Measurements from ENCODE around the gene SLC9C1. TPM values are rescaled to one million over a fixed set of nuclear protein-coding genes. Genes with fewer than 3 reads are reported as not detected.

The SLC9C1 gene
- polyA plus RNA-seq, 1 experiment, result not detected

DNA sequence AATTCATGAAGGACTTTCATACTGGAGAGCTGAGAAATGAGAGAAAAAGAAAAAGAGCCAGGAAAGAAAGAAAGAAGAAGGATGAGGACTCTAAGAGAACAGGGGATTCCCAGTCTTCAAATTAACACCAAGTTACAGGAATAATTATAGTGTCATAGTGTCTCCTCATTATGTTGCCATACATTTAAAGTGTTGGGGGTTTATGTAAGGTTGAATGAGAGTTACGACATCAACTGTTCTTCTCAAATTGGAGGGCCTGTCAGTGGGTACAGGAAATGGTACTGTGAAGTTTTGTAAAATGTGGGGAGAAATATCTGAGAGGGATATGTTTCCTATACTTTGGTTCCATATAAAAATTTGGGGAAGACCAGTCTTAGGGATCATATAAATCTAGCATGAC, 26.7 kb upstream of the SLC9C1 start:
- ChIA-PET CTCF (no interaction called here), POLR2A (no interaction called here)
- Histone ChIP-seq H3K27me3 (ENCODE audit: control insufficient read depth, insufficient read depth, low read length) (peaks cover 9% of the 10 kb centered on the region; the same call in 1 of the 2 replicates), H3K36me3 (ENCODE audit: control insufficient read depth, insufficient read depth, low read length) (no peaks in the 10 kb centered on the region), H3K4me3 (ENCODE audit: low read depth, low read length) (no peak overlapping the region)
- TF ChIP-seq, protein P1, sequence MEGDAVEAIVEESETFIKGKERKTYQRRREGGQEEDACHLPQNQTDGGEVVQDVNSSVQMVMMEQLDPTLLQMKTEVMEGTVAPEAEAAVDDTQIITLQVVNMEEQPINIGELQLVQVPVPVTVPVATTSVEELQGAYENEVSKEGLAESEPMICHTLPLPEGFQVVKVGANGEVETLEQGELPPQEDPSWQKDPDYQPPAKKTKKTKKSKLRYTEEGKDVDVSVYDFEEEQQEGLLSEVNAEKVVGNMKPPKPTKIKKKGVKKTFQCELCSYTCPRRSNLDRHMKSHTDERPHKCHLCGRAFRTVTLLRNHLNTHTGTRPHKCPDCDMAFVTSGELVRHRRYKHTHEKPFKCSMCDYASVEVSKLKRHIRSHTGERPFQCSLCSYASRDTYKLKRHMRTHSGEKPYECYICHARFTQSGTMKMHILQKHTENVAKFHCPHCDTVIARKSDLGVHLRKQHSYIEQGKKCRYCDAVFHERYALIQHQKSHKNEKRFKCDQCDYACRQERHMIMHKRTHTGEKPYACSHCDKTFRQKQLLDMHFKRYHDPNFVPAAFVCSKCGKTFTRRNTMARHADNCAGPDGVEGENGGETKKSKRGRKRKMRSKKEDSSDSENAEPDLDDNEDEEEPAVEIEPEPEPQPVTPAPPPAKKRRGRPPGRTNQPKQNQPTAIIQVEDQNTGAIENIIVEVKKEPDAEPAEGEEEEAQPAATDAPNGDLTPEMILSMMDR (IDR thresholded peaks at IDR 0.05; ENCODE audit: insufficient read depth, low read depth, low read length), result no peak
- DNase-seq (ENCODE audit: low read depth), result no peak

DNA sequence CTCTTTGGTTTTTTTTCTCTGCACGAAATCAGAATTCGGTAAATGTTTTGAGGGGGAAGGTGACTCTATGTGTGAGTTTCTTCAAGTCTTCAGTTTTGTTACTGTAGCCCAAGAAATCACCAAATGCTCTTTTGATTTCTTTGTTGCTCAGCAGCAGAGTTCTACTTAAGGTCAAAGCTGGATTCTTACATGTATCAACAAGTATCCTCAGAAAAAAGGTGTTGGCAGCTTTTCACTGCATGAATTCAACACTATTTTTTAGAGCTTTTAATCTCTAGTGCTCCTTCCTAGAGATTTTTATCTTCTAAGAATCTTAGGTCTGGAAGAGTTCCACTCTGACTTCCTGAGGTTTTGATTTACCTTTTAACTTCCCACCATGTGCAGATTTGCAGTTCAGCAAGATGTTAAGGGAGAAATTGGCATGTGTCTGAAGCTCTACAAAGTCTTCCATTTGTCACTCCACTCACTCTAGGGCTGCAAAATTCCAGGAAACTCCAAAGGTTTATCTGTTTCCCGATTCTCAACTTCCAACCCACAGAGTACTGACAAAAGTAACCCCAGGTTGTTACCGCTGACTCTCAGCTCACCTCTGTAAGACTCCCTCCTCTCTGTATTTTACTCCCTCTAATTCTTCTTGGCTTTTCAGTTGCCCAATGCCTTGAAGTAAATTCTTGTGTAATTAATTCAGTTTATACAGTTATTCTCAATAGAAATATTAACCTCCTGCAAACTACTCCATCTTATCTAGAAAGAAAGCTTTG, 25.7 kb upstream of the SLC9C1 start:
- no peak for DNase-seq (ENCODE audit: low read depth)
- ChIA-PET CTCF (interaction anchor here (0.8 to 1.9 kb wide), 6 partner anchors 13 to 208 kb away, joined by 3 to 7 read pairs (median 3); partner anchors contain the start of gene CD200), POLR2A (no interaction called here)
- Histone ChIP-seq H3K27me3 (ENCODE audit: control insufficient read depth, insufficient read depth, low read length) (peaks cover 9% of the 10 kb centered on the region; the same call in 1 of the 2 replicates), H3K4me3 (ENCODE audit: low read depth, low read length) (no peak overlapping the region), H3K36me3 (ENCODE audit: control insufficient read depth, insufficient read depth, low read length) (no peaks in the 10 kb centered on the region)
- TF ChIP-seq, protein P1 (IDR thresholded peaks at IDR 0.05; ENCODE audit: insufficient read depth, low read depth, low read length), result no peak

DNA sequence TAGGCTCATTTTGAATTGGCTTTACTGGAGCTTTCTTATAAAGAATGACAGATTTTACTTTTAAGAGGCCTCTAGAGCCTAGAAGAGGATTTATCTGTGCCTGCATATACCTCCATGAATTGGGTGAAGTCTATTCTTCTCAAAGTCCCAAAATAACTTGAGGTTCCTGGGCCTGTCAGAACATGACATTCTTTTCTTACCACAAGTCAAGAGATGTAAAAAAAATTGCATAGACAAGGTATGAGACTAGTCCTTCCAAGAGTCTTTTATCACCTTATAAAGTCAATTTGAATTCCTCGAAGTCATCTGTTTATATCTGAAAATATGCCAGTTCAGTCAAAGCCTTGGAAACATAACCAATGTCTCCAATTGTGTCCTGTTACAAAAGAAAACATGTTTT, 21.8 kb upstream of the SLC9C1 start:
- TF ChIP-seq, protein P1 (IDR thresholded peaks at IDR 0.05; ENCODE audit: insufficient read depth, low read depth, low read length), result no peak
- Histone ChIP-seq H3K4me3 (ENCODE audit: low read depth, low read length) (no peak overlapping the region), H3K36me3 (ENCODE audit: control insufficient read depth, insufficient read depth, low read length) (no peaks in the 10 kb centered on the region), H3K27me3 (ENCODE audit: control insufficient read depth, insufficient read depth, low read length) (no peaks in the 10 kb centered on the region)
- POLR2A ChIA-PET, result no interaction called here
- CTCF ChIA-PET, result interaction anchor here (1.7 kb wide), 1 partner anchor 204 kb away, joined by 4 read pairs; no protein-coding TSS in a partner anchor
- no peak for DNase-seq (ENCODE audit: low read depth)

DNA sequence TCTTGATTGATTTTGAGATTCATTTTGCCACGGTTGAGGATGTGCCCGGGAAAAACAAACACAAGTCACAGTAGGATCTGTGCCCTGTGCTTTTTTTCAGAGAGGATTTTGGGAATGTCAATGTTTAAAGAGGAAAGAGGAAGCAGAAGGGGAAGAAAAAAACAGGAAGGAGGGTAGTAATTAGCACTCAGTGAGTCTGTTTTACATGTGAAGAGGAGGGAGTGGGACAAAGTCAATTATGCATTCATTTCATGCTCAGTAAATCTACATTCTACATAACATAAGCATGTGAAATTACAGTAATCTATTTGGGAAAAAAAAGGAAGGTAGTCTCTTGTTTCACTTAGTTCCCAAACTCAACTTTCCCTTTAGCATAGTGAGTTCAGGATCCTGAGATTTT, 20.6 kb upstream of the SLC9C1 start:
- ChIA-PET POLR2A (no interaction called here), CTCF (interaction anchor here (1.7 kb wide), 1 partner anchor 123 kb away, joined by 3 read pairs; no protein-coding TSS in a partner anchor)
- TF ChIP-seq, protein P1 (IDR thresholded peaks at IDR 0.05; ENCODE audit: insufficient read depth, low read depth, low read length), result no peak
- no peak overlapping the region for H3K4me3 ChIP-seq (ENCODE audit: low read depth, low read length)
- H3K27me3 ChIP-seq (ENCODE audit: control insufficient read depth, insufficient read depth, low read length), result no peaks in the 10 kb centered on the region
- no peak for DNase-seq (ENCODE audit: low read depth)
- H3K36me3 ChIP-seq (ENCODE audit: control insufficient read depth, insufficient read depth, low read length), result no peaks in the 10 kb centered on the region

DNA sequence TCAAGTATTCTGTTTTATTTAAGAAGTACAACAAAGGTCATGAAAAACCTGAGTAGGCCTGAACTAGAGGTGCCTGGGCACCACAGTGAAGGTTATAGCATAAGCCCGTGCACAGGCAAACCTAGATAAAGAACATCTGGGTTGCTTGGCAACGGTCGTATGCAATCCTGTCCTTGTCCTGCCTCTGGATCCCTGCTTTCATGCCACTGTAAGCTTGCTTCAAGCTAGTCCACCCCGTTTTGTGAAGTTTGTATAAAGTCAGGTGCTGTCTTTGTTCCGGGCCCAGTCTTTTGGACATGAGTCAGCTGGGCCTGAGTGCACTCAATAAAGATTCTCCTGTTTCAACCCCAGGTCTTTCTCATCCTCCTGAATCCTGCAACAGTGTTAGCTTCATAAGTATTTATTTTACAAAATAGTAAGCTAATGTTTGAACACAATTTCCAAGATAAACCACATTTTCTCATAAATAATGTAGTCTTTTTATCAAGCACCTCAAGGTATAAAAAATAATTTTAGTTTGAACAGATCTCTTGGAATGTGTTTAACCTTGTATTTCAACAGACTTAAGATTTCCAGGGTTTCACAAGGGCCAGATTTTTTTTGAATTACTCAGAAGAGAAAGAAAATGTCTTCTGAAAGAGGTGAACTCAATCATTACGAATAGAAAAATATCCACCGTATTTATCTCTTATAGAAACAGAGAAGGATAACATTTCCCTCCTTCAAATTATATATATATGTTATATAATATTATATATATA, 14.3 kb upstream of the SLC9C1 start:
- TF ChIP-seq, protein P1 (IDR thresholded peaks at IDR 0.05; ENCODE audit: insufficient read depth, low read depth, low read length), result no peak
- Histone ChIP-seq H3K36me3 (ENCODE audit: control insufficient read depth, insufficient read depth, low read length) (no peaks in the 10 kb centered on the region), H3K4me3 (ENCODE audit: low read depth, low read length) (no peak overlapping the region), H3K27me3 (ENCODE audit: control insufficient read depth, insufficient read depth, low read length) (no peaks in the 10 kb centered on the region)
- ChIA-PET CTCF (interaction anchor here (2.9 kb wide), 1 partner anchor 14 kb away, joined by 17 read pairs; the partner anchor contains the start of gene SLC9C1), POLR2A (no interaction called here)
- DNase-seq (ENCODE audit: low read depth), result no peak

Data from BJ (cell line).